Stimulated activated memory B cell treated with anti-CD40 and anti-IgM and Interleukin-4, amounts not matched to agents 10 μg/mL and 1 μg/mL and 100 μg/mL, for 72 hours (primary cell): ENCODE measurements around the gene CEP135.

ENCODE experiments used
- ATAC-seq: fragments of 150-1000 bp; cut with Tn5 transposase; 2 replicates; pipeline ENCODE4 v1.10.0; 2021
- H3K27ac Mint-ChIP-seq: one replicate; pipeline ENCODE4 v1.8.0; 2022; ENCODE audit warnings: mild to moderate bottlenecking, mixed read lengths
- H3K27me3 Mint-ChIP-seq: one replicate; pipeline ENCODE4 v1.8.0; 2022; ENCODE audit warnings: mixed read lengths
- H3K36me3 Mint-ChIP-seq: one replicate; pipeline ENCODE4 v1.8.0; 2022; ENCODE audit warnings: mixed read lengths
- H3K4me1 Mint-ChIP-seq: one replicate; pipeline ENCODE4 v1.8.0; 2022; ENCODE audit warnings: mixed read lengths
- H3K4me3 Mint-ChIP-seq: one replicate; pipeline ENCODE4 v1.8.0; 2022; ENCODE audit warnings: mild to moderate bottlenecking, moderate library complexity, mixed read lengths
- H3K9me3 Mint-ChIP-seq: one replicate; pipeline ENCODE4 v1.8.0; 2022; ENCODE audit warnings: mixed read lengths

Gene CEP135

GRCh38 chr4:56038487-56039162 is 89.9 kb downstream of the CEP135 start:
- peaks cover 17% of the 10 kb centered on the region for H3K4me1 Mint-ChIP-seq

DNA sequence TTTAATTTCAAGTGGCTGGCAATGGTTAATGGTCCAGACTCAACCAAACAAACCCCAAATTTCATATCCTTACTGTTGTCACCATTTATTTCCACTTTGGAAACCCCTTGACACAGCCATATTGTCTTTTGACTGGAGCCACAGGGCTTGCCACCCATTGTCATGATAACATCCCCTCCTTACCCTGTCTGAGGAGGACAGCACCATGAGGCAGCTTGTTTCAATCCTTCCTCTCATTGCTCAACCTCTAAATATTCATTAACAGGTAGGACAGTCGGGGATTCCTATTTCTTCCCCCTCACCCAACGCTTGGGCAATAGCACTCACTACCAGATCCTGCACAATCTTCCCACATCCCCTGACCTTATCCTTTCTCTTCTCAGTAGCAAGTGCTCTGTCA is 92.1 kb downstream of the CEP135 start:
- Mint-ChIP-seq H3K27ac (peak overlapping the region; percentile 2), H3K4me1 (peaks cover 17% of the 10 kb centered on the region), H3K9me3 (no peaks in the 10 kb centered on the region), H3K4me3 (no peak overlapping the region), H3K27me3 (peaks cover 10% of the 10 kb centered on the region), H3K36me3 (no peaks in the 10 kb centered on the region)
- no peak for ATAC-seq

More at GRCh38 chr4:56038487-56039162, 89.9 kb downstream of the CEP135 start:
- Mint-ChIP-seq H3K36me3 (peaks cover 5% of the 10 kb centered on the region), H3K9me3 (no peaks in the 10 kb centered on the region), H3K4me3 (no peak overlapping the region), H3K27ac (no peak overlapping the region), H3K27me3 (peaks cover 10% of the 10 kb centered on the region)
- no peak for ATAC-seq

GRCh38 chr4:56042225-56042624 is 93.5 kb downstream of the CEP135 start:
- Mint-ChIP-seq H3K27me3 (peaks cover 10% of the 10 kb centered on the region), H3K36me3 (no peaks in the 10 kb centered on the region), H3K9me3 (no peaks in the 10 kb centered on the region), H3K4me3 (no peak overlapping the region), H3K4me1 (peaks cover 17% of the 10 kb centered on the region), H3K27ac (peak overlapping the region; percentile 82)
- ATAC-seq: no peak

DNA sequence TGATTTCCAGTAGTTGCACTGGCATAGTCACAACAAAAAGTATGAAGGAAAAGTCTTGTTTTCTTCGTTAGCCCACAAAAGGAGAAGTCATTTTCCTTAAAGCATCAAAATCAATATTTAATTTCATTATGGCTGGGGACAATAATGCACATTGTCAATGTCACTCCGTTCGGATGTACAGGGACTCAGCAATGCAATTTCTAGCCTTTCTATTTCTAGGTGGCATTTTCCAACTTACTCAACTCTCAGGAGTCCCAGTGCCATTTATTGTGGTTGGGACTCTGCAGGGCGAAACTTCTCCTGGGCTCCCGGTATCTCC is 99.6 kb downstream of the CEP135 start:
- ATAC-seq: no peak
- Mint-ChIP-seq H3K4me1 (peaks cover 10% of the 10 kb centered on the region), H3K27ac (no peak overlapping the region), H3K36me3 (no peaks in the 10 kb centered on the region), H3K4me3 (peak overlapping the region; percentile 75), H3K9me3 (no peaks in the 10 kb centered on the region), H3K27me3 (peaks cover 11% of the 10 kb centered on the region)

- H3K4me3 Mint-ChIP-seq: peak overlapping the region; percentile 75
- peaks cover 11% of the 10 kb centered on the region for H3K27me3 Mint-ChIP-seq
- peak overlapping the region; percentile 60 for H3K27ac Mint-ChIP-seq
- peaks cover 10% of the 10 kb centered on the region for H3K4me1 Mint-ChIP-seq
- H3K9me3 Mint-ChIP-seq: no peaks in the 10 kb centered on the region
- peak; percentile 93 for ATAC-seq
- no peaks in the 10 kb centered on the region for H3K36me3 Mint-ChIP-seq
Measured at GRCh38 chr4:56048702-56049431, 100.1 kb downstream of the CEP135 start.

- Mint-ChIP-seq H3K4me1 (peaks cover 10% of the 10 kb centered on the region), H3K4me3 (no peak overlapping the region), H3K36me3 (no peaks in the 10 kb centered on the region), H3K27ac (no peak overlapping the region), H3K27me3 (peaks cover 22% of the 10 kb centered on the region), H3K9me3 (no peaks in the 10 kb centered on the region)
- no peak for ATAC-seq
Measured at GRCh38 chr4:56050625-56051024, 101.9 kb downstream of the CEP135 start.

GRCh38 chr4:56051029-56051709 is 102.4 kb downstream of the CEP135 start:
- Mint-ChIP-seq H3K4me3 (no peak overlapping the region), H3K4me1 (peaks cover 10% of the 10 kb centered on the region), H3K27me3 (peaks cover 22% of the 10 kb centered on the region), H3K9me3 (no peaks in the 10 kb centered on the region), H3K36me3 (no peaks in the 10 kb centered on the region), H3K27ac (no peak overlapping the region)
- no peak for ATAC-seq

- H3K27ac Mint-ChIP-seq: no peak overlapping the region
- H3K27me3 Mint-ChIP-seq: peaks cover 22% of the 10 kb centered on the region
- H3K4me3 Mint-ChIP-seq: no peak overlapping the region
- H3K4me1 Mint-ChIP-seq: peaks cover 10% of the 10 kb centered on the region
- no peaks in the 10 kb centered on the region for H3K36me3 Mint-ChIP-seq
- no peaks in the 10 kb centered on the region for H3K9me3 Mint-ChIP-seq
- no peak for ATAC-seq
Measured at GRCh38 chr4:56051710-56052075, 102.9 kb downstream of the CEP135 start.

GRCh38 chr4:56052481-56052880 is 103.7 kb downstream of the CEP135 start:
- no peak overlapping the region for H3K27ac Mint-ChIP-seq
- no peak for ATAC-seq
- no peaks in the 10 kb centered on the region for H3K9me3 Mint-ChIP-seq
- H3K4me3 Mint-ChIP-seq: no peak overlapping the region
- H3K4me1 Mint-ChIP-seq: peaks cover 10% of the 10 kb centered on the region
- no peaks in the 10 kb centered on the region for H3K36me3 Mint-ChIP-seq
- peaks cover 22% of the 10 kb centered on the region for H3K27me3 Mint-ChIP-seq

DNA sequence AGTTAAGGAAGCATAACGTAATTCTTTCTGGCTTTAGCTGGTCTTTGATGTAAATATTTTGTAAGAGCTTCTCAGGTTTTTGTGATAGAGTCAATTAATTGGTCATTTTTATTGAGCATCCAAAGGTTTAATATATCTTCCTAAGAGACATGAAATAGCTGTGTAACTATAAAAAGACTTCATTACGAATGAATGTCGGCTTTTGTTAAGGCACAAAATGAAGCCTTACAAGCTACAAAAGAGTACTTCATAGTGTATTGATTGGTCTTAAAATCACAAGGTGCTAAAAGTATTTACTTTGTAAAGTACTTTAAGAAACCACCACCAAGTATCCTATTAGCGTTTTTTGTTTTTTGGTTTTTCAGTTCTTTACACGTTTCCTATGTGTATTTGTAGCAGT is 104.2 kb downstream of the CEP135 start:
- Mint-ChIP-seq H3K36me3 (no peaks in the 10 kb centered on the region), H3K9me3 (no peaks in the 10 kb centered on the region)

GRCh38 chr4:56055027-56055977 is 106.6 kb downstream of the CEP135 start:
- Mint-ChIP-seq H3K27ac (no peak overlapping the region), H3K36me3 (no peaks in the 10 kb centered on the region), H3K4me3 (no peak overlapping the region), H3K9me3 (no peaks in the 10 kb centered on the region), H3K27me3 (peaks cover 14% of the 10 kb centered on the region), H3K4me1 (peaks cover under 1% of the 10 kb centered on the region)
- ATAC-seq: no peak

More for the DNA sequence above, 104.2 kb downstream of the CEP135 start:
- Mint-ChIP-seq H3K27ac (no peak overlapping the region), H3K4me3 (no peak overlapping the region), H3K4me1 (peaks cover 10% of the 10 kb centered on the region), H3K27me3 (peaks cover 22% of the 10 kb centered on the region)
- ATAC-seq: no peak

GRCh38 chr4:56055991-56056390 is 107.2 kb downstream of the CEP135 start:
- no peak for ATAC-seq
- Mint-ChIP-seq H3K27me3 (peaks cover 12% of the 10 kb centered on the region), H3K9me3 (no peaks in the 10 kb centered on the region), H3K27ac (no peak overlapping the region), H3K36me3 (no peaks in the 10 kb centered on the region), H3K4me1 (no peaks in the 10 kb centered on the region), H3K4me3 (no peak overlapping the region)

GRCh38 chr4:56058555-56058954 is 109.8 kb downstream of the CEP135 start:
- H3K4me3 Mint-ChIP-seq: no peak overlapping the region
- H3K4me1 Mint-ChIP-seq: no peaks in the 10 kb centered on the region
- H3K27me3 Mint-ChIP-seq: peaks cover 12% of the 10 kb centered on the region
- no peaks in the 10 kb centered on the region for H3K36me3 Mint-ChIP-seq
- no peak for ATAC-seq
- H3K27ac Mint-ChIP-seq: no peak overlapping the region
- no peaks in the 10 kb centered on the region for H3K9me3 Mint-ChIP-seq

DNA sequence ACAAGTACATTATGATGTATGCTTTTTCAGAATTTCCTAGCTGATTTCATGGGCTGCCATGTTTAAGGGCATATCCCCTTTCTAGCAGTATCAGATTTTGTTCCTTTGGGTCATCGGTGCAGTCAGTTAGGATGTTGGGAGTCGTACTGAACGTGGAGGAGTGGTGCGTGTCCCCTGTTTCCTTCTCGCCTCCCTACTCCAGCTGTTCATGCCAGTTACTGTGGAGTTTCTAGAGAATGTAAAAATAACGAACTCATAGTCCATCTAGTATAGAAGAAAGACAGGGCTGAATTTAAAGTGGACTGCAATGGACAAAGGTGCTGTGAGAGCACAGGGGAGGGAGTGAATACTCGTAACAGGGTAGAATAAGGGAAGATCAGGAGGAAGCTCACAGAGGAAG is 111.3 kb downstream of the CEP135 start:
- no peak for ATAC-seq
- H3K9me3 Mint-ChIP-seq: no peaks in the 10 kb centered on the region
- no peak overlapping the region for H3K4me3 Mint-ChIP-seq
- H3K36me3 Mint-ChIP-seq: no peaks in the 10 kb centered on the region
- H3K4me1 Mint-ChIP-seq: no peaks in the 10 kb centered on the region
- H3K27ac Mint-ChIP-seq: no peak overlapping the region
- peaks cover 4% of the 10 kb centered on the region for H3K27me3 Mint-ChIP-seq

DNA sequence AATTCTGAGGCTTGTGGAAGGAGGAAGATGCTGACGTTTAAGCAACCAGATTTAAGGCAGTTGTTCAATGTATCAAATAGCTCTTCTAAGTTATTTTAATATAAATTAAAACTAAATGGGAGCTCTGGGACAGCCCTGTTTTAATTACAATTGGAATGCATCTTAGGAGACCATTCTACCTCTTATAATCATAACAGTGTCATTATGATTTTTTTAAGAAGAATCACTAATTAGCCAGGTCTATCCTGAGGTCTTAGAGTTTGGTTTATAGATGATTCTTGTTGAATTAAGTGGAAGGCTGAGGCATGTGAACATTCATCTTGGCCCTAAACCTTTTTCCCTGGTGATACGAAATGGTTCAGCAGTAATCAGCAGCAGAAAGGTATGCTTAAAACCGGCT is 113.4 kb downstream of the CEP135 start:
- Mint-ChIP-seq H3K4me3 (no peak overlapping the region), H3K4me1 (no peaks in the 10 kb centered on the region), H3K27ac (no peak overlapping the region), H3K36me3 (no peaks in the 10 kb centered on the region), H3K27me3 (no peaks in the 10 kb centered on the region), H3K9me3 (no peaks in the 10 kb centered on the region)
- ATAC-seq: no peak
